KMS-11 (cell line): ENCODE results near the gene RAB3GAP2.
A peak's percentile ranks its signal among the peaks of the same experiment; 100 is the strongest.

Experiments used
- H2AFZ ChIP-seq: fragments of 200-600 bp; sonication (generic); 2 replicates; pipeline ENCODE4 v1.6.1; 2016; ENCODE audit warnings: antibody characterized with exemption, mixed run types, low read depth
- H3K27ac ChIP-seq: fragments of 200-600 bp; sonication (generic); 2 replicates; pipeline ENCODE4 v1.6.1; 2016; ENCODE audit warnings: mild to moderate bottlenecking, mixed run types
- H3K27me3 ChIP-seq: fragments of 200-600 bp; sonication (generic); 2 replicates; pipeline ENCODE4 v1.6.1; 2017; ENCODE audit warnings: mild to moderate bottlenecking, low read depth, mixed run types, moderate library complexity; ENCODE audit not compliant: insufficient read depth
- H3K36me3 ChIP-seq: fragments of 200-600 bp; sonication (generic); 2 replicates; pipeline ENCODE4 v1.6.1; 2017; ENCODE audit warnings: mild to moderate bottlenecking, mixed run types; ENCODE audit not compliant: insufficient read depth
- H3K4me1 ChIP-seq: fragments of 200-600 bp; sonication (generic); 2 replicates; pipeline ENCODE4 v1.6.1; 2016; ENCODE audit warnings: mild to moderate bottlenecking, low read depth, mixed run types; ENCODE audit not compliant: poor library complexity, severe bottlenecking
- H3K4me2 ChIP-seq: fragments of 200-600 bp; sonication (generic); 2 replicates; pipeline ENCODE4 v1.7.0; 2016; ENCODE audit warnings: mild to moderate bottlenecking, mixed run types
- H3K4me3 ChIP-seq: fragments of 200-600 bp; sonication (generic); IDR thresholded peaks from 2 replicates; pipeline ENCODE4 v1.6.1; 2017; ENCODE audit warnings: low read depth, low read length, mixed read lengths; ENCODE audit not compliant: insufficient read depth
- H3K79me2 ChIP-seq: fragments of 200-600 bp; sonication (generic); 2 replicates; pipeline ENCODE4 v1.6.1; 2016; ENCODE audit warnings: low read depth, mixed run types; ENCODE audit not compliant: insufficient read depth
- H3K9ac ChIP-seq: fragments of 200-600 bp; sonication (generic); 2 replicates; pipeline ENCODE4 v1.6.1; 2016; ENCODE audit warnings: mild to moderate bottlenecking, mixed run types
- H4K20me1 ChIP-seq: fragments of 200-600 bp; sonication (generic); 2 replicates; pipeline ENCODE4 v1.6.1; 2016; ENCODE audit warnings: mild to moderate bottlenecking, mixed run types; ENCODE audit not compliant: insufficient read depth
- TF ChIP-seq, protein P1 (sequence below): fragments of 200-600 bp; sonication (generic); conservative IDR thresholded peaks from 2 replicates; pipeline ENCODE4 v1.6.1; 2017; ENCODE audit warnings: low read depth, mild to moderate bottlenecking, antibody characterized with exemption, low read length, moderate library complexity, mixed read lengths

RAB3GAP2 gene

DNA sequence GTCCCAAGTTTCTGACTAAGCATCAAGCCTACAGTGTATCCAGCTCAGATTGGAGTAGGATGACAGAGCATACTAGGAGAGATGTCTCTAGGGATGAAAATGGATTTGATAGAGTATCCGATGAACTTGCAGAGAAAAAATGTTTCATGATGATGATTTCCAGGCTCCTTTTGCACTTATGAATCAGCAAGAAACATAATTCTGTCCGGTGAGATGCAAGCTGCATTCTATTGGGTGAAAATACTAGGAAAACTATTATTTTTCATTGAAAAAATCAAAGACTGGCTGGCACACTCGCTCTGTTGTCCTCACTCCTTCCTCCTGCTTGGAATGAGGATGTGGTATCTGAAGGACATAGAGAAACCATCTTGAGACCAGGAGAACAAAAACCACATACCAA is 35.4 kb upstream of the RAB3GAP2 start:
- Histone ChIP-seq H2AFZ (no peak overlapping the region), H3K36me3 (no peaks in the 10 kb centered on the region), H3K4me1 (no peaks in the 10 kb centered on the region), H3K27ac (no peak overlapping the region), H3K4me2 (no peak overlapping the region), H3K4me3 (no peak overlapping the region), H3K27me3 (no peaks in the 10 kb centered on the region), H3K79me2 (no peaks in the 10 kb centered on the region), H3K9ac (no peak overlapping the region), H4K20me1 (no peaks in the 10 kb centered on the region)
- TF ChIP-seq, protein P1, sequence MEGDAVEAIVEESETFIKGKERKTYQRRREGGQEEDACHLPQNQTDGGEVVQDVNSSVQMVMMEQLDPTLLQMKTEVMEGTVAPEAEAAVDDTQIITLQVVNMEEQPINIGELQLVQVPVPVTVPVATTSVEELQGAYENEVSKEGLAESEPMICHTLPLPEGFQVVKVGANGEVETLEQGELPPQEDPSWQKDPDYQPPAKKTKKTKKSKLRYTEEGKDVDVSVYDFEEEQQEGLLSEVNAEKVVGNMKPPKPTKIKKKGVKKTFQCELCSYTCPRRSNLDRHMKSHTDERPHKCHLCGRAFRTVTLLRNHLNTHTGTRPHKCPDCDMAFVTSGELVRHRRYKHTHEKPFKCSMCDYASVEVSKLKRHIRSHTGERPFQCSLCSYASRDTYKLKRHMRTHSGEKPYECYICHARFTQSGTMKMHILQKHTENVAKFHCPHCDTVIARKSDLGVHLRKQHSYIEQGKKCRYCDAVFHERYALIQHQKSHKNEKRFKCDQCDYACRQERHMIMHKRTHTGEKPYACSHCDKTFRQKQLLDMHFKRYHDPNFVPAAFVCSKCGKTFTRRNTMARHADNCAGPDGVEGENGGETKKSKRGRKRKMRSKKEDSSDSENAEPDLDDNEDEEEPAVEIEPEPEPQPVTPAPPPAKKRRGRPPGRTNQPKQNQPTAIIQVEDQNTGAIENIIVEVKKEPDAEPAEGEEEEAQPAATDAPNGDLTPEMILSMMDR: no peak

DNA sequence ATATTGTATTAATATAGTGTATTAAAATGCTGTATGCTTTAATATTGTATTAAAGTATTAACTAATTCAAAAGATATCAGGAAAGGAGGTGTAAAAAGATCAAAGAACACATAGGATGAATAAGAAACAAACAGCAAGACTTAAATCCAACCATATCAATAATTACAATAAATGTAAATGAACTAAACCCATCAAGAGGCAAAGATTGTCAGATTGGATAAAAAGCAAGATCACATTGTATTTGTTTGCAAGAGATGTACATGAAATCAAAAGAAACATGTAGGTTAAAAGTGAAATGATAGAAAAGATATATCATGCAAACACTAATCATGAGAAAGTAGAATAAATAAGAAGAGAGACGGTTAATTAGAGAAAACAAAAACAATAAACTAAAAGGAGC is 34.1 kb upstream of the RAB3GAP2 start:
- no peaks in the 10 kb centered on the region for H3K36me3 ChIP-seq
- TF ChIP-seq, protein P1: no peak
- no peaks in the 10 kb centered on the region for H3K27me3 ChIP-seq
- H3K4me2 ChIP-seq: no peak overlapping the region
- no peak overlapping the region for H3K9ac ChIP-seq
- no peak overlapping the region for H2AFZ ChIP-seq
- no peaks in the 10 kb centered on the region for H4K20me1 ChIP-seq
- H3K4me3 ChIP-seq: no peak overlapping the region
- H3K27ac ChIP-seq: no peak overlapping the region
- peaks cover 11% of the 10 kb centered on the region for H3K4me1 ChIP-seq
- no peaks in the 10 kb centered on the region for H3K79me2 ChIP-seq

DNA sequence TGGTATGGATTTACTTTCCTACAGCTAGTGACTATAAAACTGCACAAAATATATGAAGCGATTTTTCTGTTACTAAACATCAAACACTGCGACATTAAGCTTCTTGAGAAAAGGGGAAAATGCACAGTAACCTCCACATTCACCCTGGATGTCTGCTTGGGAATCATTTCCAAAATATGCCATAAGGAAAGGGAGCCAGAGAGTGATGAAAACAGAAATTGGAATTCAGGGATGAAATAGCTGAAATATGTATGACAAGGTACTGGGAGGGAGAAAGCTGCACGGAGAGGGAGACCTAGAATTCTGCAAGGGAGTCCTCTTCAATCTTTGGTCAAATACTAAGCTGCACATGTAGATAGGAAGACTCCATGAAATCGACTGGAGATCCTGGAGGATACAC is 31.6 kb upstream of the RAB3GAP2 start:
- Histone ChIP-seq H3K79me2 (no peaks in the 10 kb centered on the region), H2AFZ (no peak overlapping the region), H3K27ac (no peak overlapping the region), H3K4me3 (no peak overlapping the region), H3K9ac (no peak overlapping the region), H3K4me1 (peaks cover 26% of the 10 kb centered on the region), H4K20me1 (no peaks in the 10 kb centered on the region), H3K27me3 (no peaks in the 10 kb centered on the region), H3K36me3 (no peaks in the 10 kb centered on the region), H3K4me2 (no peak overlapping the region)
- TF ChIP-seq, protein P1: no peak

DNA sequence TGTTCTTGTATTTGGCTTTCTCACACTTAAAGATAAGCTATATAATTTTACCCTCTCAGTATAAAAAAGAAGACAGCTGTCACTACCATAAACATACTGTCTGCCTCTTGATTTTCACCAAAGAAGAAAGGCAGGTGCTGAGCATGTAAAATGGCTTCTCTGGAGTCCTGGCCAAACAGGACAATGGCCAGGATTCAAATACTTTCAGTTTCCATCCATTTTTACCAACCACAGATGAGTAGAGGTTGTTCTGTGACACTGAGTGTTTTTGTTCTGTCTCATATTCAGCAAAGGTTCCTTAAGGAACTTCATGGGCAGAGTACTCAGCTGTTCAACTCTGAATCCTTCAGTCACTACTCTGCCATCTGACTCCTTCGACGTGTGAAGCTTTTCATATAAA is 29.4 kb upstream of the RAB3GAP2 start:
- no peak overlapping the region for H3K9ac ChIP-seq
- peak overlapping the region; percentile 21 for H3K4me2 ChIP-seq
- H3K4me3 ChIP-seq: no peak overlapping the region
- H2AFZ ChIP-seq: peak overlapping the region; percentile 16; the same call in 1 of the 2 replicates
- peak overlapping the region; percentile 36 for H3K27ac ChIP-seq
- no peaks in the 10 kb centered on the region for H3K27me3 ChIP-seq
- peaks cover 26% of the 10 kb centered on the region for H3K4me1 ChIP-seq
- H3K36me3 ChIP-seq: no peaks in the 10 kb centered on the region
- TF ChIP-seq, protein P1: no peak
- H3K79me2 ChIP-seq: no peaks in the 10 kb centered on the region
- no peaks in the 10 kb centered on the region for H4K20me1 ChIP-seq
